Measurements from ENCODE around the gene MACF1.
"Not testable (repeated sequence)": the region's sequence is repeated elsewhere in the genome, so short reads cannot be mapped to it uniquely, and the experiment has no call there.

MACF1 gene

GRCh38 chr1:39426346-39426745, 221.9 kb downstream of the MACF1 start:
- DNase-seq: no peak

GRCh38 chr1:39427374-39427773, 222.9 kb downstream of the MACF1 start:
- DNase-seq: no peak

GRCh38 chr1:39427912-39428311, 223.4 kb downstream of the MACF1 start:
- DNase-seq: no peak

- no peak for DNase-seq
Observed at GRCh38 chr1:39431927-39432326, 227.4 kb downstream of the MACF1 start.

- no peak for DNase-seq
Observed at GRCh38 chr1:39434797-39435395, 230.4 kb downstream of the MACF1 start.

- no peak for DNase-seq
Observed at GRCh38 chr1:39435597-39435996, 231.1 kb downstream of the MACF1 start.

GRCh38 chr1:39436842-39437241, 232.3 kb downstream of the MACF1 start:
- DNase-seq: no peak

- no peak for DNase-seq
Observed at GRCh38 chr1:39438042-39438441, 233.5 kb downstream of the MACF1 start.

GRCh38 chr1:39440856-39441255, 236.4 kb downstream of the MACF1 start:
- no peak for DNase-seq

- DNase-seq: no peak
Observed at GRCh38 chr1:39441797-39442196, 237.3 kb downstream of the MACF1 start.

- no peak for DNase-seq
Observed at GRCh38 chr1:39445573-39445972, 241.1 kb downstream of the MACF1 start.

GRCh38 chr1:39446986-39447567, 242.6 kb downstream of the MACF1 start:
- DNase-seq: no peak

GRCh38 chr1:39450041-39450440, 245.5 kb downstream of the MACF1 start:
- not testable (repeated sequence) for DNase-seq

GRCh38 chr1:39450956-39451606, 246.6 kb downstream of the MACF1 start:
- DNase-seq: no peak

- no peak for DNase-seq
Observed at GRCh38 chr1:39452081-39452480, 247.6 kb downstream of the MACF1 start.

- no peak for DNase-seq
Observed at GRCh38 chr1:39452540-39452939, 248.0 kb downstream of the MACF1 start.

GRCh38 chr1:39453603-39454002, 249.1 kb downstream of the MACF1 start:
- DNase-seq: no peak

- DNase-seq: no peak
Observed at GRCh38 chr1:39458991-39459390, 254.5 kb downstream of the MACF1 start.

GRCh38 chr1:39462074-39462473, 257.6 kb downstream of the MACF1 start:
- no peak for DNase-seq

- DNase-seq: no peak
Observed at GRCh38 chr1:39466413-39467107, 262.1 kb downstream of the MACF1 start.

- DNase-seq: not testable (repeated sequence)
Observed at GRCh38 chr1:39467108-39467720, 262.7 kb downstream of the MACF1 start.

GRCh38 chr1:39469150-39469549, 264.7 kb downstream of the MACF1 start:
- DNase-seq: no peak

GRCh38 chr1:39470040-39470439, 265.5 kb downstream of the MACF1 start:
- DNase-seq: no peak
